Putamen (tissue), 1 donor: ENCODE data around the gene DPF3.
A peak's percentile ranks its signal among the peaks of the same experiment; 100 is the strongest.

Experiments
- DNase-seq: peaks from one replicate; pipeline ENCODE4 v3.0.0-alpha.2; 2016; ENCODE audit warnings: low spot score

DPF3 gene

DNA sequence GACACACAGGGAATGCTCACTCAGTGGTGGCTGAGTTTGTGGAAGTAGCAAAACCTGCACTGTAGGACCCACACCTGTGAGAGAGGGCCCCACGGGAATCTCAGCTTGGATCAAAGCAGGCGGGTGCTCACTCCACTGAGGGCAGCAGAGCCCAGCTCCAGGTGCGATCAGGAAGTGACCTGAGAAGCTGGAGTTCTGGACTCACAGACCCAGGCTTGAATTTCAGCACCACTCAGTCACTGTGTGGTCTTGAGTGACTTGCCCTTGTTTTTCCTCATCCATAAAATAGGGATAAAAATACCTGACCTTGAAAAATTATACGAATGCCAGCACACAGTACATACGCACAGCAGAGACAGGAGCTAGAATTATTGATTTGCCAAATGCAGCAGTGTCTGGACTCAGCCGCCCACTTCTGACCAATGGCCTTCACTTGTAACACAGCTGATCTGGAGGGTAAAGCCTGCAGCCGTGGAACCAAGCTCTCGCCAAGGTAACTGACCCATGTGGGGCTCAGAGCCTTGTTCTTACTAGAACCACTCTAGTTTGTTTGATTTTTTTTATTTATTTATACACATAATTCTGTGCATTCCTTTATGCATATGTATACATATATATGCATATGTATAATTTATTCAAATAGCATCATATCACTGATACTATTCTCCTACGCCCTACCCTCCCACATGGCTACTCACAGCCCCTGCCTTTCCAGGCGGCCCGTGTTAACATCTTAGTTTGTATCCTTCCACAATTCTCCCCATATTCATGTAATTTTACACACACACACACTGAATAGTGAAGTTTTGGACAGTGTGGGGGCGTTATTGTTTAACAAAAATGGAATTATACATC, 53.9 kb downstream of the DPF3 start:
- DNase-seq: no peak

DNA sequence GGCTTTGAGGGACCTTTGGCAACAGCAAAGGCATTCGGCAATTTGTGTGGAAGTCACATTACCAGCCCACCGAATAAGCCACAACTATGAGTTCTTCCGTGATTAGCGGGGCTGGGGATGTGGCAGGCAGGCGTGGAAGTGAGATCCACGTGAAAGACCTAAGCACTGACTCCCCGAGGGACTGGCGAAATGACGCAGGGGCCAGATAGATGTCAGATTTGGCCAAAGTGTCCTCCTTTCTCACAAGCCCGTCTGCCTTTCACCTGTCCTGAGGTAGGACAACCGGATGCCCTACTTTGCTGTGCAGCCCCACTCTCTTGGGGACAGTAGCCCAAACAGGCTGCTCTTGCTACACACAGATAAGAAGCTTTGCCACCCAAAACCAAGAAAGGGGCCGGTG, 54.5 kb downstream of the DPF3 start:
- DNase-seq: no peak

DNA sequence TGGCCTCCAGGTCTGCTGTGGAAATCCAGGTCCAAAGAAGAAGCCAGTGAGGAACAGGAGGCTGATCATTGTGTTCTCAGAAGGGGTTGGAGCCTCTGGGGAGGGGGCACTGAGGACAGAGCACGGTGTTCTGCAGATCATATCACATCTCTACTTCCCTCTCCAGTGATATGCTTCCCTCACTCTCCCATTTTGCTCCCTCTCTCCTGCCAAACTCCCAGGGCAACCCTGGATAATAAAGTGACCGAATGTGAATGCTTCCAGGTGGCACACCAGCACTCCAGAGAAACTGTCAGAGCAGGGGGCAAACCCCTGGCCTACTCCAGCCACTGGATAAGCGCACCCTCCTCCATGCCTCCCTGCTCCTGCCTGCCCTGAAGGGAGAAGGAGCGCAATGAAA, 57.8 kb downstream of the DPF3 start:
- no peak for DNase-seq

DNA sequence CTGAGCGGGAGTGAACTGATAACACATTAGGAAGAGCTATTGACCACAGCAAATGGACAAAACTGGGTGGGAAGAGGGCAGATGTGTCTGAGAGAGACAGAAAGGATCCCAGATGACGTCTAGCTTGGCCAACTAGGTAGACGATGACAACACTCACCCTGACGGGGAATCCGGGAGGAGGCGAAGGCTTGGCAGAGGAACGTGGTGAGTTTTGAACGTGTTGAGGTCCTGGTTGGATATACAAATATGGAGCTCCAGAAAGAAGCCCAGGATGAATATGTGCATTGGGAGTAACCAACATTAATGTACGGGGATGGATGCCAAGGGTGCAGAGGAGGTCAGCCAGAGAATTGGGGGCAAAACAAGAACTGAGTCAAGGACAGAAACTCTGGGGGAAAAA, 60.7 kb downstream of the DPF3 start:
- no peak for DNase-seq

DNA sequence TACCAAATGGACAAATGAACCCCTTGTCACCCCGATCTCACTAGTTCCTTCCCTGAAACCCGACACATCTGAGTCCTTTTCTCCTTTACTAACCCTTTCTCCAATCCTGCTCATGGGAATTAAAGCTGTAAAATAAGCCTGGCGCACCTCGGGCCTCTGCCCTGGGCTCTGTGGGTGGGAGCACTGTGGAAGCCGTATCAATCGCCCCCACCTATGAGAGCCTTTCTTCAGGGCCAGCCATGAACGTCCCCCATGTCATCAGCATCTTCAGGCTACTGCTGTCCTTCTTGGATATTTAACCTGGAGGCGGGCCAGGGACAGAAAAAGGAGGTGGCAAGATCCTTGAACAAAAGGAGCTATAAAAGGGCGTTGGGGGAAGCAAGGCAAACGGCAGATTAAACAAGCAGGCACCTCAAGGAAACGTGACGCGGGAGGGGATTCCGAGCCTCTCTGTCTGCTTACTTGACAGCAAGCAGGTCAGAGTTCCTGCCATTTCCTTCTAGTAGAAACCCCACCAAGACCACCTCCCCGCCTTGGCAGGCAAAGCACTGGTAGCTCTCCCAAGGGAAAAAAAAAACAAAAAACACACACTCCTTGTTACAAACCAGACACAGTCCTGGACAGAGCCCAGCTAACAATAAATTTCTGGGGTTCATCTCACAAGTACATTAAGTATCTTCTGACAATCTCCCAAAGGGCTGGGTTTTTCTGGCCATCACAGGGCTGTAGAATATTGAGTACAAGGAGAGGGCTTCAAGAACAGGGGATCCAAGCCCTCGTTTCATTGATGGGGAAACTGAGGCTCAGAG, 62.9 kb downstream of the DPF3 start:
- no peak for DNase-seq

DNA sequence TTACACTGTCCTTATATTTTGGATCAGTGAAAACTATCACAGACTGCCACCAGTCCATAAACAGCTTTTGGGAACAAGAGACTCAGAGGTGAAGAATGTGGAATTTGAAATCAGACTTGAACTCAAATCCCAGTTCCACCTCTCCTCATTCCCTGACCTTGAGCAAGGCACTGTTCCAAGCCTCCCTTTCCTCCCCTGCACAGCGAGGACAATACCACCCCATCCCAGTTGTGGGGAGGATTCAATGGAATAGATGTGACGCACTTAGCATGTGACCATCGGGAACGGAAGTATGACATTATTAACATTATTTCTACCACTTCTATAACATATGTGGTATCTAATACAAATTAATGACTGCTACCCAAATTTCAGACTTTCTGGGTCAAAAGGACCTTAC, 63.5 kb downstream of the DPF3 start:
- no peak for DNase-seq

DNA sequence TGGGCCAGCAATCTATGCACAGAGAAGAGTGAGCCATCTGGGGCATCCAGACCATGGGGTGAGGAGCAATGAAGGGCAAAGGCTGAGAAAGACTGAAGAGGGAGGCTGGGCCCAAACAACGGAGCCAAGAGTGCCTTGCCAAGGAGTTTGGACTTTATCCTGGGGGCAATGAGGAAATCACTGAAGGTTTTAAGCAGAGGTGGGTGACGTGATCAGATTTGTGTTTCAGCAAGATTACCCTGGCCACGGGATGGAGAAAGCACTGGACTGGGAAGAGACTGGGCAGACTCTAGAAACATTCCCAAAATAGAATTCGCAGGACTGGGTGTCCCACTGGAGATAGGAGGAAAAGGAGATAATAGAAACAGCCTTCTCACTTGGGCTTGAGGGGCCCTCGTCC, 65.3 kb downstream of the DPF3 start:
- DNase-seq: no peak

DNA sequence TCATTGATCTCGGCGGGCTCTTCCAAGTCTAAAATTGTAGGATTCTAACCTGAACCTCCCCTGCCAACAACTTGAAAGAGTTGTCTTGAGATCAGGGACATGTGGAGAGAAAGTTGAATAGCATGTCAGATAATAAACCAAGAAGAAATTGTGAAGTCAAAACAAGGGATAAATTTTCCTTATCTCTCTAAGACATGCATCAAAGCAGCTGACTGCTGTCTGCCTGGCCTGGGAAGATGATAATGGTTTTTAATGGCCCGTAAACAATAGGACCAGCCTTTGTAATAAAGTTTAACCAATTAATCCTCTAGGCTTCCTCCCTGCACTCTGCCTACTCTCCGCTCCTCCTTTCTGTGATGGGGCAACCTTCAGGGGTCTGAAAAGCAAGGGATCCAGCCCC, 67.9 kb downstream of the DPF3 start:
- DNase-seq: no peak

DNA sequence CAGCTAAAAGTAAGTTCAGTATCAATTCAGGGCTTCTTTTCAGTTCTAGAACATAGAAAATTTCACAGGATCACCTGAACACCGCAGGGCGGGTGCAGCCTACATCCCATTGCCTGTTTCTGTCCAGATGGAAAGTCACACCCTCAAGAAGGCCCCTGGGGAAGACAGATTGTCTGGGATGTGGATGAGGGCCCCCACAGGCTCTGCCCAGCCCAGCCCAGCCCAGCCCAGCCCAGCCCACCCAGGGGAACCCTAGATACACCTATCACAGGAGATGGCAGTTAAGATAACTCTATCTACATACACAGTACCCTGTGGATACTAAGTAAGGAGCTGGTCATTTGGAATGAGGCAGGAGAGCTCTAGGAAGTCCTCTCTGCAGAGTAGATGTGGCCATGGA, 68.4 kb downstream of the DPF3 start:
- no peak for DNase-seq

DNA sequence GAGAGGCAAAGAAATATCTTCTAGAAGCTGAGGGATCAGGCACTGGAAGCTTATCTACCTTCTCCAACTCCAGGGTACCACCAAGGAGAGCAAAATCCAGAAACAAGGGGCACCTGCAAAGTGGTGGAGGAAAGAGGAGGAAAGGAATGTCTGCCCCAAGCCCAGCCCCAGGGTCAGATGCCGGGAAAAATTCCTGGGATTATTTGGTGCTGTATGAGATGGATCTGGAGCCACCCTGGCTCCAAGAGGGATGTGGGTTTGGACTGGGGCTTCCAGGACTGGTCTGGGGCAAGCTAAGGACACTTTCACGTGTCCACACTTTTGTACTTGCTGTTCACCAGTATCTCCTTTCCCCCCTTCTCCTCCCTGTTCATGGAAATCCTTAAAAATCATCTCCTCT, 69.8 kb downstream of the DPF3 start:
- DNase-seq: no peak

DNA sequence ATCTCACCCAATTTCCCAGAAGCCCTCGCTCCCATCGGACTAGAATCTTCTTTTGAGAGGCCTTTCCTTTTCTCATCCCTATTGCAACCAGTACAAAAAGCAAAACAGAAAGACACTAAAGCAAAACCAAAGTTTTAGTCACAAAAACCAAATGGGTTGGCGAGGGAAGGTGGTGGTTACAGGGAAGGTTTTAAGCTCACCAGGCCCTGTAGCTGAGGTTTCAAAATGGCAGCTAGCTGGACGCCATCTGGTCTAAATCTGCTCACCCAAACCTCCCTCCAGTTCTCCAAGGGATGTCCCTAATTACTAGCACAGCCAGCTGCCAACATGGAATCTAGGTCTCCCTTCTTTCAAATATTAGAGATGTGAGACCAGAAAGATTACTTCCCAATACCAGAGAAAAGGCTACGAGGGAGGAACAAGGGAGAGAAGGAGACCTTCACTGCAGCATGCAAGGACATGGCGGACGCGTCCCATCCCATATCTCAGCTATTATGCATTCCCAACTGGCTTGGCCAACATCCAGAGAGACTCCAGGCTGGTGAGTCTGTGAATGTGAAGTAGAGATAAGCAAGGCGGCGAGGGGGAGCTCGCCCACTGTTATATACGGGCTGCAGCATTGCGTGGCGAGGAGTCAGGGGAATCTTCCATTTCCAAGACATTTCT, 70.8 kb downstream of the DPF3 start:
- no peak for DNase-seq

DNA sequence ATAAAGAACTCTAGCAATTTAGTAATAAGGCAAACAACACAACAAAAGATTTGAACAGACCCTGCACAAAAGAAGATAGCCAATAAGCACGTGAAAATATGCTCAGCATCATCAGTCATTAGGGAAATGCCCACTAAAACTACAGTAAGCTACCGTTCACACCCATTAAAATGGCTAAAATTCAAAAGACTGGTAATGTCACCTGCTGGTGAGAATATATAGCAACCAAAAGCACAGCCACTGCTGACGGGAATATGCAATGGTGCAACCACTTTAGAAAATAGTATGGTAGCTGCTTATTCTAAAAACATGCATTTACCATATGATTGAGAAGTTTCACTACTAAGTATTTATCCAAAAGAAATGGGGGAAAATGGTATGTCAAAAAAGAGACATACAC, 74.9 kb downstream of the DPF3 start:
- DNase-seq: no peak

DNA sequence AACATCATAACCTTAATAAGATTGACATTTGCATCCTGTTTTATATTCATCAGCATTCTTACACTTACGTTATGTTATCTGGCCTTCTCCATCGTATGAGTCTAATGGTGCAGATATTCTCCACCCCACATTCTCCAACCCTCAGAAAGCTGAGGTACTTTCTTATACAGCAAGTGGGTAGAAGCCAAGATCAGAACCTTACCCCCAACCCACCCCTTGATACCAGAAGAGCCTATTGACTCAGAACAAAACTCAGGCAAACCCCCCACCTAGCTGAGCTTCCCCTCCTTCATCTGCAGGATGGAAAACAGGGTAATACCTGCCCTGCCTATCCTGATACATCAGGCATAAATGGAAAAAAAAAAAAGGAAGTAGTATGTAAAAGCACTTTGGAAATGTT, 77.6 kb downstream of the DPF3 start:
- DNase-seq: no peak

DNA sequence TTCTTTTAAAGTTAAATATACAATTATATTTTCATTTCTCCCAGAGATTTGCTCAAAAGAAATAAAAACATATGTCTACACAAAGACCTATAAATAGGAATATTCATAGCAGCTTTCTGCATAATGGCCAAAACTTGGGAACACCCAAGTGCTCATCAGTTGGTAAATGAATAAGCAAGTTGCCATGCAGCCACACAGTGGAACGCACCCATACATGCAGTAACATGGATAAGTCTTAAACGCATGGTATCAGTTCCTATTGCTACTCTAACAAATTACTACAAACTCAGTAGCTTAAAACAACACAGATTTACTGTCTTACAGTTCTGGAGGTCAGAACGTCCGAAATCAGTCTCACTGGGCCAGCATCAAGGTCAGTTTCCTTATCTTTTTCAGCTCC, 78.5 kb downstream of the DPF3 start:
- no peak for DNase-seq

DNA sequence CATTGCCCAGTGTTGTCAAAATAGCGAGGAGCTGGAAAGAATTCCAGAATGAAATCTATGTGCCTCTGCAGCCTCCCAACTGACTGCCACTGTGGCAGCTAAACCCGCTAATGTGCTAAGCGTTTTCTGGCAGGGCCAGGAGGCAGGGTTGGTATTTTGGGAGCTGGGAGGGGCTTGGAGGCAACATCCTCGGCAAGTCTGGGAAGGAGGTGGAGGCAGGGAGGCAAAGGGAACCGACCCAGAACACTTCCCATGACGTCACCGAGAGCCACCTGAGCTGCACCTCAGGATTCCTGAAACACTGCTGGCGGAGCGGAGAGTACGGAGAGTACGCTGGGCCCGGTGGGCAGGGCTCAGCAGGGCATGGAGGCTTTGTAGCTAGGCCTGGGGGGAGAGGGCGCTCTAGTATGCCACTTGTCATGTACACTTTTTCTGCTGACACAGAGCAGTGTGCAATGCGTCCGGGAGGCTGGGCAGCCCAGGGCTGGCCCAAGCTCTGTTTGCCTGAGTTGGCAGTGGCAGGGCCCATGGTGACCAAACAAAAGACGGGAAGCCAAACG, 81.5 kb downstream of the DPF3 start:
- peak; percentile 72 for DNase-seq

DNA sequence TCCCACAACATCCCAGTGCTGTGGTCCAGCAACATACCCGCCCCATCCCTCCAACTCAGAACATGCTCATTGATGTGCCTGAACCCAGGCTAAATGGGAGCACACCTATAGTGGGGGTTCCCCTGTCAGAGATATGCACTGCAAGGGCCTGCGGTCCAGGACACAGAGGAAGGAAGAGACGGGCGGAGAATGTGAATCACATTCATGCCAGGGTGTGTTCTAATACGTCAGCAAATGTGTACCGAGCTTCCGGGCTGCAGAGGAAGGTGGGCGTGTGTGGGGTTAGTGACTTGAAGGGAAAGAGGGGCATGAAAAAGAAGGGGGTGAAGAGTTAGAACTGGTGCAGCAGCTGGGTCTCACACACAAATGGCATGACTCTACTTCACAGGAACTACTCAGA, 83.7 kb downstream of the DPF3 start:
- DNase-seq: no peak

DNA sequence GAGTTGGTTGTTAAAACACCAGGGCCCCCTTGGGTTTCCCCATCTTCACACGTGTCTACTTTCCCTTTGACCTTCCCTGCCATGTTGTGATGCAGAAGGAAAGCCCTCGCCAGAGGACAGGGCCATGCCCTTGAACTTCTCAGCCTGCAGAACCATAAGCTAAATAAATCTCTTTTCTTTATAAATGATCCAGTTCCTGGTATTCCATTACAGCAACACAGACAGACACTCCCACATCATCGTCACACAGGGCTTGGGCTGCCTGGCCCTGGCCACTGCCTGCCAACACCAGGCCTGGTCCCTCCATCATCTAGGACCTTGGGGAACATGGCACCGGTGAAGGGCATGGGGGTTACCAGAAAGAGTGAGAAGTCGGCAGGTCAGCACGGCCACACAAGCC, 84.8 kb downstream of the DPF3 start:
- no peak for DNase-seq

DNA sequence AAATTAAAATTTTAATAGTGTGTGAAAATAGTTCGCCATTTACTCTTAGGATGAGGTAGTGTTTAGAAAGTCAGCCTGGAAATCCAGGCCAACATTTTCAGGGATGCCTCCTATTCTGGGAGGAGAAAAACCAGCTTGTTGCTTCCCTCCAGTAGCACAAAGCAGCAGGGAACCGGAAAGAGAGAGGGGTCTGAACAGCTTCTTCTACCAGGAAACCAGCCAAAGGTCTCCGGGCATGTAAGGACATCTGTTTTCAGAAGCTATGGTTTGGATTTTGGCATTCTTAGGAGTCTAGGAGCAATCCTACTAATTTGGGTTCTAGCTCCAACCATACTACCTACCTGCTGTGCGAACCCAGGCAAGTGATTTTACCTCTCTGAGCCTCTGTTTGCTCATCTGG, 85.3 kb downstream of the DPF3 start:
- no peak for DNase-seq

DNA sequence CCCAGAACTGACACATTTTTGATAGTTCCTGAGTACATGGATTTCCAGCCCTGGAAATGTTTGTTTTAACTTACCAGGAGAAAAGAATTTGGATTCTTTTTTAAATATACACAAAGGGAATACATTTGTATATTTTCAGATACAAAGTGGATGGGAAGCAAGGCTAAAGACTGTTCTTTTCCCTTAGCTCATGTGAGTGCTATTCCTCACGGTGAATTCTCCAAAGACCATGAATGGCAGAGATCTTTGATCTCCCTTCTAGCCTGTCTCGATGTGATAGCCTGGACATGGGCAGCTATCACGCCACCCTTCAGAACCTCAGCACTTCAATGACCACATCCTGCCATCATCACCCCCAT, 91.3 kb downstream of the DPF3 start:
- no peak for DNase-seq

DNA sequence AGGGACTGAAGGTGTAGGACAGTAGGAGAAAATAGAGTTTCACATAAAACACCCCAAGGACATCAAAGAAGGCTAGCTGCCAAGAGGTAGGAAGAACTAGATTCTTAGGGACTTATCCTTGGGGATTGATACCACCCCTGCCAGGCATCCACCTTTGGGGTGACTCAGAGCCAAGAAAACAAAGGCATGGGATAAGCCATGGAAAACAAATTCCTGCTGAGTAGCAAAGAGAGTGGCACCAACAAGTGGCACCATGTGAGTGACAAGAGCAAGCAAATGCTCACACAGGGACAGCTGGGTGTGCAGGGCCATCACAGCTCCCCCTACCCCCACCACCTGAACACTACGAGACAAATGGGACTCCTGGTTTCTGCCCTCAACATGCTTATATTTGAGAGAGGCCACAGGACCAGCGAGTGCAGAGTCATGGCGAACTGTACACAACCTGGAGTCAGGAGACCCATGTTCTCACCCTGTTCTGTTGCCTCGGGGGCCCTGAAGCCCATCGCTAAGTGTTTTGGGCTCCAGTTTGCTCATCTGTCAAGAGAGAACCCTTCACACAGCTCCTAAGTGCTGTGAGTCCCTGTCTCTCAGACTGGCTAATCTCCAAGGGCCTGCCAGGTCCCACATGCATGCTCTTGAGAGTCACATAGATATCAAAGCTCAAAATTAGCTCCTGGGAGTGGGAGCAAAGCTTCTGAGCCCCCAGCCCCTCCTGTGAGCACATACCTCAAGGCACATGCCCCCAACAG, 91.9 kb downstream of the DPF3 start:
- no peak for DNase-seq

DNA sequence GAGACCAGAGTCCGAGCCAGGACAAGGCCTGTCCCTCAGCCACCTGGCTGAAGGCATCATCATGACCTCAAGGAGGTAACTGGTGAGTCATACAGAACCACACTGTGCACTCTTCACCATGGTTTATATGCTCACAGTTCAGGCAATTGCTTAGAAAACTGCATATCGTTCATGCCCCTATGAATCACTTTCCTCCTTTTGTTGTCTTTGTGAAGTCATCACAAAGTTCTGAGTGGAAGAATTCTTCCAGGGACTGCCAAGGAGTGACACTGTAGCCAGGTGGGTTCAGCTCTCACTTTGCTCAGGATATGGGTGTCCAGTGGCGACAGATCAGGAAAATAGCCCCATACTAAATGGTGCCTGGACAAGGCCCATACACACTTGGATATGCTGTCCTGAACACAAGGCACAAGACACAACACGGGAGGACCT, 92.5 kb downstream of the DPF3 start:
- DNase-seq: no peak

DNA sequence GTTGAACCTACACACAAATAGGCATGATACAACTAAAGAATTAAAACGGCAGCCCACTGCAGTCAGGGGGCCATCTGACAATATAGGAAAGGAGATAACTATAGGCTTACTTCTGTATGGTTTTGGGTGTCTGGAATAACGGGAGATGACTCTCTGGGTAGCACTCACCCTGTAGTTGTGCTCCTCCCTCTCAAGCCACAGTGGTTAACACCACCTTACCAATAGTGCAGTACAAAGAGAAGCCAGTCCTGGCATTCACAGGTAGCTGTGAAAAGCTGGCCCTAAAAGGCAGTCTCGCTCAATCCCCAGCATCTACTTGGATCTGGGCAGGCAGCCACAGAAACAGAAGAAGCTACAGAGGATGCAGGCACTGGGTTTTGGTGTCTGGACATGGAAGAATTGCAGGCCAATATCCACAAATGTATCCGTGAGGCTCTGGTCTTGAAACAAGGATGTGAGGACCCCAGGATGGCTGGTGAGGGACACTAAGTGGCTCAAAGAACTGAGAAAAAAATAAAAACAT, 93.0 kb downstream of the DPF3 start:
- no peak for DNase-seq
